Trophoblast cell (in vitro differentiated cells and primary cell): ENCODE measurements around the gene DCLK2.

Experiments used
- DNase-seq, 2 donors: peaks; one replicate each; pipeline ENCODE4 v3.0.0-alpha.2; 2016
- H2AFZ ChIP-seq: 2 replicates; pipeline ENCODE4 v1.6.1; 2013; ENCODE audit warnings: low read length, moderate library complexity, mild to moderate bottlenecking; ENCODE audit not compliant: insufficient read depth, poor library complexity
- H2AK5ac ChIP-seq: 2 replicates; pipeline ENCODE4 v1.6.1; 2013; ENCODE audit warnings: mild to moderate bottlenecking, low read length
- H2BK120ac ChIP-seq: 2 replicates; pipeline ENCODE4 v1.6.1; 2013; ENCODE audit warnings: low read length, mild to moderate bottlenecking, moderate library complexity; ENCODE audit not compliant: insufficient read depth, poor library complexity
- H2BK12ac ChIP-seq: 2 replicates; pipeline ENCODE4 v1.6.1; 2013; ENCODE audit warnings: mild to moderate bottlenecking, low read length, moderate library complexity
- H2BK5ac ChIP-seq: 2 replicates; pipeline ENCODE4 v1.6.1; 2013; ENCODE audit warnings: low read length, low read depth, moderate library complexity, mild to moderate bottlenecking; ENCODE audit not compliant: poor library complexity
- H3K14ac ChIP-seq: 2 replicates; pipeline ENCODE4 v1.6.1; 2013; ENCODE audit warnings: mild to moderate bottlenecking, low read length
- H3K18ac ChIP-seq: 2 replicates; pipeline ENCODE4 v1.6.1; 2013; ENCODE audit warnings: mild to moderate bottlenecking, low read length
- H3K23ac ChIP-seq: 2 replicates; pipeline ENCODE4 v1.6.1; 2013; ENCODE audit warnings: low read length
- H3K27ac ChIP-seq: 2 replicates; pipeline ENCODE4 v1.5.1; 2013; ENCODE audit warnings: low read depth, mild to moderate bottlenecking, inconsistent platforms, low read length, moderate library complexity
- H3K27me3 ChIP-seq: 2 replicates; pipeline ENCODE4 v1.6.1; 2013; ENCODE audit warnings: inconsistent platforms, mild to moderate bottlenecking, low read length, moderate library complexity; ENCODE audit not compliant: insufficient read depth
- H3K36me3 ChIP-seq, 2 experiments: 1 replicate in 1 of 2; 2 replicates in 1 of 2; pipeline ENCODE4 v1.6.1; 2013; ENCODE audit warnings: low read length in 2 of 2, mild to moderate bottlenecking in 2 of 2, moderate library complexity in 1 of 2; ENCODE audit not compliant: insufficient read depth in 2 of 2, control insufficient read depth in 1 of 2
- H3K4ac ChIP-seq: 2 replicates; pipeline ENCODE4 v1.6.1; 2013; ENCODE audit warnings: low read depth, mild to moderate bottlenecking, low read length, moderate library complexity
- H3K4me1 ChIP-seq, 2 experiments: 1 replicate in 1 of 2; 2 replicates in 1 of 2; pipeline ENCODE4 v1.6.1; 2013; ENCODE audit warnings: low read length in 2 of 2, mild to moderate bottlenecking in 2 of 2, moderate library complexity in 1 of 2; ENCODE audit not compliant: insufficient read depth in 2 of 2, control insufficient read depth in 1 of 2
- H3K4me2 ChIP-seq: 2 replicates; pipeline ENCODE4 v1.6.1; 2013; ENCODE audit warnings: inconsistent platforms, mild to moderate bottlenecking, low read length, moderate library complexity
- H3K4me3 ChIP-seq: 2 replicates; pipeline ENCODE4 v1.5.1; 2013; ENCODE audit warnings: mild to moderate bottlenecking, low read depth, low read length, inconsistent platforms
- H3K79me1 ChIP-seq: one replicate; pipeline ENCODE4 v1.6.1; 2013; ENCODE audit warnings: low read length
- H3K79me2 ChIP-seq: 2 replicates; pipeline ENCODE4 v1.6.1; 2013; ENCODE audit warnings: low read length, mild to moderate bottlenecking; ENCODE audit not compliant: control insufficient read depth, insufficient read depth, poor library complexity
- H3K9ac ChIP-seq: 2 replicates; pipeline ENCODE4 v1.6.1; 2013; ENCODE audit warnings: mild to moderate bottlenecking, low read length
- H3K9me3 ChIP-seq: 2 replicates; pipeline ENCODE4 v1.6.1; 2013; ENCODE audit warnings: low read depth, mild to moderate bottlenecking, control low read depth, inconsistent platforms, low read length; ENCODE audit not compliant: insufficient read depth
- H4K12ac ChIP-seq: 2 replicates; pipeline ENCODE4 v1.6.1; 2013; ENCODE audit warnings: low read depth, mild to moderate bottlenecking, low read length, moderate library complexity
- H4K8ac ChIP-seq: 2 replicates; pipeline ENCODE4 v1.6.1; 2013; ENCODE audit warnings: low read depth, mild to moderate bottlenecking, low read length, moderate library complexity
- H4K91ac ChIP-seq: one replicate; pipeline ENCODE4 v1.6.1; 2013; ENCODE audit warnings: low read depth, mild to moderate bottlenecking, low read length, moderate library complexity
- WGBS: extraction: QIAGEN DNeasy Blood & Tissue Kit; methylation state at CpG from one replicate; pipeline ENCODE4 v1.1.7; 2013; ENCODE audit warnings: missing lambda C conversion rate; ENCODE audit not compliant: insufficient read length, insufficient coverage; ENCODE audit errors: extremely low coverage; 5-methylcytosine and 5-hydroxymethylcytosine counted together

DCLK2 gene

GRCh38 chr4:150142831-150143230, 64.6 kb downstream of the DCLK2 start:
- Histone ChIP-seq H3K79me2 (no peaks in the 10 kb centered on the region), H3K23ac (no peak overlapping the region), H3K14ac (no peak overlapping the region), H2BK12ac (no peak overlapping the region), H4K91ac (no peak overlapping the region), H3K27ac (no peak overlapping the region), H2AK5ac (no peak overlapping the region), H2AFZ (no peak overlapping the region), H4K8ac (no peak overlapping the region), H3K9ac (no peak overlapping the region), H3K4me3 (no peak overlapping the region), H2BK120ac (no peak overlapping the region), H3K36me3 (no peaks in the 10 kb centered on the region), H3K9me3 (no peaks in the 10 kb centered on the region), H3K4me2 (no peak overlapping the region), H2BK5ac (no peak overlapping the region), H3K79me1 (no peaks in the 10 kb centered on the region), H3K27me3 (no peaks in the 10 kb centered on the region), H3K18ac (no peak overlapping the region), H3K4me1 (no peaks in the 10 kb centered on the region), H3K4ac (no peak overlapping the region), H4K12ac (no peak overlapping the region)
- WGBS = no CpG with 5 or more reads among the region's 1 CpG
- no peak for DNase-seq

GRCh38 chr4:150145090-150145945, 67.1 kb downstream of the DCLK2 start:
- no peaks in the 10 kb centered on the region for H3K79me2 ChIP-seq
- H4K8ac ChIP-seq = no peak overlapping the region
- no CpG with 5 or more reads among the region's 1 CpG for WGBS
- H3K27ac ChIP-seq = no peak overlapping the region
- H3K27me3 ChIP-seq = no peaks in the 10 kb centered on the region
- H2BK5ac ChIP-seq = no peak overlapping the region
- H3K4me3 ChIP-seq = no peak overlapping the region
- H3K23ac ChIP-seq = no peak overlapping the region
- no peaks in the 10 kb centered on the region for H3K4me1 ChIP-seq
- no peak overlapping the region for H4K91ac ChIP-seq
- no peak overlapping the region for H3K18ac ChIP-seq
- H2BK12ac ChIP-seq = no peak overlapping the region
- no peak overlapping the region for H4K12ac ChIP-seq
- H3K9ac ChIP-seq = no peak overlapping the region
- no peaks in the 10 kb centered on the region for H3K9me3 ChIP-seq
- no peak overlapping the region for H2AFZ ChIP-seq
- no peaks in the 10 kb centered on the region for H3K36me3 ChIP-seq
- no peak overlapping the region for H2BK120ac ChIP-seq
- H3K14ac ChIP-seq = no peak overlapping the region
- no peak overlapping the region for H2AK5ac ChIP-seq
- no peaks in the 10 kb centered on the region for H3K79me1 ChIP-seq
- no peak for DNase-seq
- no peak overlapping the region for H3K4ac ChIP-seq
- H3K4me2 ChIP-seq = no peak overlapping the region

- no peak for DNase-seq
- Histone ChIP-seq H3K4ac (no peak overlapping the region), H2BK5ac (no peak overlapping the region), H3K79me2 (no peaks in the 10 kb centered on the region), H2BK120ac (no peak overlapping the region), H4K8ac (no peak overlapping the region), H3K27ac (no peak overlapping the region), H3K9me3 (no peaks in the 10 kb centered on the region), H2AFZ (no peak overlapping the region), H4K12ac (no peak overlapping the region), H2AK5ac (no peak overlapping the region), H3K14ac (no peak overlapping the region), H3K36me3 (no peaks in the 10 kb centered on the region), H2BK12ac (no peak overlapping the region), H3K9ac (no peak overlapping the region), H3K18ac (no peak overlapping the region), H3K4me3 (no peak overlapping the region), H3K23ac (no peak overlapping the region), H3K4me2 (no peak overlapping the region), H3K4me1 (no peaks in the 10 kb centered on the region), H4K91ac (no peak overlapping the region), H3K79me1 (no peaks in the 10 kb centered on the region), H3K27me3 (no peaks in the 10 kb centered on the region)
- no CpG with 5 or more reads among the region's 1 CpG for WGBS
Observed at GRCh38 chr4:150145946-150146340, 67.7 kb downstream of the DCLK2 start.

GRCh38 chr4:150149381-150149780, 71.1 kb downstream of the DCLK2 start:
- Histone ChIP-seq H2BK12ac (no peak overlapping the region), H4K12ac (no peak overlapping the region), H4K91ac (no peak overlapping the region), H2AFZ (no peak overlapping the region), H3K79me1 (no peaks in the 10 kb centered on the region), H3K9me3 (no peaks in the 10 kb centered on the region), H3K27ac (no peak overlapping the region), H3K9ac (no peak overlapping the region), H4K8ac (no peak overlapping the region), H3K4me3 (no peak overlapping the region), H3K18ac (no peak overlapping the region), H2AK5ac (no peak overlapping the region), H3K4me1 (no peaks in the 10 kb centered on the region), H2BK120ac (no peak overlapping the region), H3K14ac (no peak overlapping the region), H3K36me3 (no peaks in the 10 kb centered on the region), H3K4ac (no peak overlapping the region), H3K23ac (no peak overlapping the region), H3K79me2 (no peaks in the 10 kb centered on the region), H3K27me3 (no peaks in the 10 kb centered on the region), H3K4me2 (no peak overlapping the region), H2BK5ac (no peak overlapping the region)
- WGBS = no CpG with 5 or more reads among the region's 1 CpG
- DNase-seq = no peak
